ENCODE measurements around the gene FAAH.

The FAAH gene

DNA sequence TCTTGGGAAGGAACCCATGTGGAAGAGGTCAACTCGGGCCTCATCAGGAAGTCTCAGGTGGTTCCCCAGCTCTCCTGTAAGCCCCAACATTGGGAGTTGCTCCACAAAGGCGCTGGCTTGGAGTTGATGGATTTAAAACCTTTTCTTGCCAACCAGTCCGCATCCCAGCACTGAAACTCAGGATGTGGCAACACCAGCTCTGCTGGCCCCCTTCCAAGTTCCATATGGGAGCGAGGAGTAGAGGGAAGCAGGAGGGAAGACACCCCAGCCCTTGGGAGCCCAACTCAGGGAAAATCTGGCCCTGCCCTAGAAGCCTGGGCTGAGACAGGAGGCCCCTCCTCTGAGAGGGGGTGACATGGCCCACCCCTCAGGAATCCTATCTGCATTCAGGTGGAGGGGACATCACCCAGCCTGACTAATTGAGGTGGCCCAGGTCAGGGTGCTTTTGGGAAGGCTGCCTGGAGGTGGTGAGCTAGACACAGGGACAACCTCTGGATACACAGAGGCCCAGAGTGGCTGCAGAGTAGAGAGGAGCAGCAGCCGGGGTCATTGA, 62.4 kb downstream of the FAAH start:
- no peaks in the 10 kb centered on the region for H3K27me3 ChIP-seq (ENCODE audit: insufficient read depth, low read depth, severe bottlenecking)
- no peak overlapping the region for H3K4me3 ChIP-seq (ENCODE audit: low read depth, low read length)
- DNase-seq, result no peak
- no peaks in the 10 kb centered on the region for H3K36me3 ChIP-seq
- no peak overlapping the region for H3K27ac ChIP-seq
- TF ChIP-seq, protein P1, sequence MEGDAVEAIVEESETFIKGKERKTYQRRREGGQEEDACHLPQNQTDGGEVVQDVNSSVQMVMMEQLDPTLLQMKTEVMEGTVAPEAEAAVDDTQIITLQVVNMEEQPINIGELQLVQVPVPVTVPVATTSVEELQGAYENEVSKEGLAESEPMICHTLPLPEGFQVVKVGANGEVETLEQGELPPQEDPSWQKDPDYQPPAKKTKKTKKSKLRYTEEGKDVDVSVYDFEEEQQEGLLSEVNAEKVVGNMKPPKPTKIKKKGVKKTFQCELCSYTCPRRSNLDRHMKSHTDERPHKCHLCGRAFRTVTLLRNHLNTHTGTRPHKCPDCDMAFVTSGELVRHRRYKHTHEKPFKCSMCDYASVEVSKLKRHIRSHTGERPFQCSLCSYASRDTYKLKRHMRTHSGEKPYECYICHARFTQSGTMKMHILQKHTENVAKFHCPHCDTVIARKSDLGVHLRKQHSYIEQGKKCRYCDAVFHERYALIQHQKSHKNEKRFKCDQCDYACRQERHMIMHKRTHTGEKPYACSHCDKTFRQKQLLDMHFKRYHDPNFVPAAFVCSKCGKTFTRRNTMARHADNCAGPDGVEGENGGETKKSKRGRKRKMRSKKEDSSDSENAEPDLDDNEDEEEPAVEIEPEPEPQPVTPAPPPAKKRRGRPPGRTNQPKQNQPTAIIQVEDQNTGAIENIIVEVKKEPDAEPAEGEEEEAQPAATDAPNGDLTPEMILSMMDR (IDR thresholded peaks at IDR 0.05; ENCODE audit: low read depth, low read length), result no peak
- H3K9me3 ChIP-seq (ENCODE audit: severe bottlenecking), result no peaks in the 10 kb centered on the region

- Histone ChIP-seq H3K27ac (no peak overlapping the region), H3K27me3 (ENCODE audit: insufficient read depth, low read depth, severe bottlenecking) (no peaks in the 10 kb centered on the region), H3K4me3 (ENCODE audit: low read depth, low read length) (no peak overlapping the region), H3K9me3 (ENCODE audit: severe bottlenecking) (no peaks in the 10 kb centered on the region), H3K36me3 (no peaks in the 10 kb centered on the region)
- TF ChIP-seq, protein P1 (IDR thresholded peaks at IDR 0.05; ENCODE audit: low read depth, low read length), result no peak
- DNase-seq, result no peak
These were observed 63.1 kb downstream of the FAAH start for GRCh38 chr1:46457178-46457577.

GRCh38 chr1:46458190-46458589, 64.1 kb downstream of the FAAH start:
- Histone ChIP-seq H3K9me3 (ENCODE audit: severe bottlenecking) (no peaks in the 10 kb centered on the region), H3K36me3 (no peaks in the 10 kb centered on the region), H3K27ac (no peak overlapping the region), H3K27me3 (ENCODE audit: insufficient read depth, low read depth, severe bottlenecking) (no peaks in the 10 kb centered on the region), H3K4me3 (ENCODE audit: low read depth, low read length) (no peak overlapping the region; the same call in 1 of the 2 replicates)
- DNase-seq, result no peak
- TF ChIP-seq, protein P1 (IDR thresholded peaks at IDR 0.05; ENCODE audit: low read depth, low read length), result no peak

DNA sequence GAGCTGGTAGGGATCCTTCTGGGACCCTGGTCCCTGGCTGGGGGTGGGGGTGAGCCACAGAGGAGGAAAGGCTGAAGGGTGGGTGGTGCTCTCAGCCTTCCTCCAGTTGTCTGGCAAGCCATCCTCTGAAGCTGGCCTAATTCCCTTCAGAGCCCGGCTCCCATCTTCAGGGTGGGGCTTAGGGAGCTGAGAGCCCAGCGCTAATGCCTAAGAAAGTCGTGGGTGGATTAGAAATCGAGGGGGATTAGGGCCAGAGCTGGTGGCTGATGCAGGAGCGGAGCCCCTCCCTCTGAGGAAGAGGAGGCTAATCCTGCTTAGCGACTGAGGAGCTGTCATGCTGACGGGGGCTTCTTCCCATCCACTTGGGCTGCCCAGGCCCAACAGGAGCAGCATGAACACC, 64.7 kb downstream of the FAAH start:
- DNase-seq, result peak; percentile 92
- TF ChIP-seq, protein P1 (IDR thresholded peaks at IDR 0.05; ENCODE audit: low read depth, low read length), result no peak
- 0 out of 2 replicates have a peak overlapping the region, but pooled peaks have one; percentile 34 for H3K27ac ChIP-seq
- H3K9me3 ChIP-seq (ENCODE audit: severe bottlenecking), result no peaks in the 10 kb centered on the region
- no peaks in the 10 kb centered on the region for H3K27me3 ChIP-seq (ENCODE audit: insufficient read depth, low read depth, severe bottlenecking)
- no peaks in the 10 kb centered on the region for H3K36me3 ChIP-seq
- H3K4me3 ChIP-seq (ENCODE audit: low read depth, low read length), result no peak overlapping the region

GRCh38 chr1:46459315-46459714, 65.2 kb downstream of the FAAH start:
- no peaks in the 10 kb centered on the region for H3K27me3 ChIP-seq (ENCODE audit: insufficient read depth, low read depth, severe bottlenecking)
- TF ChIP-seq, protein P1 (IDR thresholded peaks at IDR 0.05; ENCODE audit: low read depth, low read length), result no peak
- H3K4me3 ChIP-seq (ENCODE audit: low read depth, low read length), result no peak overlapping the region
- H3K36me3 ChIP-seq, result no peaks in the 10 kb centered on the region
- no peak for DNase-seq
- H3K9me3 ChIP-seq (ENCODE audit: severe bottlenecking), result no peaks in the 10 kb centered on the region
- H3K27ac ChIP-seq, result no peak overlapping the region
